SK-N-SH treated with all-trans-retinoic acid at 6 μM for 48 hours (cell line): ENCODE measurements around the gene CTIF.

ENCODE experiments used
- ATAC-seq: fragments of 200-7000 bp; cut with Tn5 transposase; 3 replicates; pipeline ENCODE4 v1.9.1; 2020; ENCODE audit warnings: mild to moderate bottlenecking, moderate library complexity
- BACH2 ChIP-seq: fragments of 250-450 bp; sonication (Bioruptor Pico); IDR thresholded peaks from 2 replicates; pipeline ENCODE4 v1.9.0; 2021; ENCODE audit warnings: mild to moderate bottlenecking, borderline replicate concordance
- CSDC2 ChIP-seq: fragments of 250-450 bp; sonication (Bioruptor Pico); IDR thresholded peaks from 2 replicates; pipeline ENCODE4 v1.5.0; 2020; ENCODE audit warnings: mild to moderate bottlenecking, moderate library complexity
- CSRNP3 ChIP-seq: fragments of 250-450 bp; sonication (Bioruptor Pico); IDR thresholded peaks from 2 replicates; pipeline ENCODE4 v1.5.1; 2021; ENCODE audit warnings: mild to moderate bottlenecking, moderate library complexity
- ESRRG ChIP-seq: fragments of 250-450 bp; sonication (Bioruptor Pico); IDR thresholded peaks from 2 replicates; pipeline ENCODE4 v1.6.1; 2021; ENCODE audit warnings: mild to moderate bottlenecking
- GLIS3 ChIP-seq: fragments of 250-450 bp; sonication (Bioruptor Pico); IDR thresholded peaks from 2 replicates; pipeline ENCODE4 v1.5.0; 2020; ENCODE audit warnings: mild to moderate bottlenecking, moderate library complexity
- ISL1 ChIP-seq: fragments of 250-450 bp; sonication (Bioruptor Pico); IDR thresholded peaks from 2 replicates; pipeline ENCODE4 v2.1.2; 2022; ENCODE audit warnings: mild to moderate bottlenecking, moderate library complexity
- OSR1 ChIP-seq: fragments of 250-450 bp; sonication (Bioruptor Pico); IDR thresholded peaks from 2 replicates; pipeline ENCODE4 v1.8.0; 2022; ENCODE audit warnings: moderate library complexity, mild to moderate bottlenecking, inconsistent platforms
- PPARA ChIP-seq: fragments of 250-450 bp; sonication (Bioruptor Pico); IDR thresholded peaks from 2 replicates; pipeline ENCODE4 v1.5.0; 2020; ENCODE audit warnings: mild to moderate bottlenecking, borderline replicate concordance
- SNAI2 ChIP-seq: fragments of 250-450 bp; sonication (Bioruptor Pico); IDR thresholded peaks from 2 replicates; pipeline ENCODE4 v1.5.0; 2020; ENCODE audit warnings: mild to moderate bottlenecking, moderate library complexity
- TCF4 ChIP-seq: fragments of 250-450 bp; sonication (Bioruptor Pico); IDR thresholded peaks from 2 replicates; pipeline ENCODE4 v1.8.0; 2021; ENCODE audit warnings: mild to moderate bottlenecking, moderate library complexity, borderline replicate concordance
- TOX ChIP-seq: fragments of 250-450 bp; sonication (Bioruptor Pico); IDR thresholded peaks from 2 replicates; pipeline ENCODE4 v1.8.0; 2021; ENCODE audit warnings: mild to moderate bottlenecking, moderate library complexity, borderline replicate concordance
- ZC3H10 ChIP-seq: fragments of 250-450 bp; sonication (Bioruptor Pico); IDR thresholded peaks from 2 replicates; pipeline ENCODE4 v1.5.1; 2021; ENCODE audit warnings: mild to moderate bottlenecking, moderate library complexity
- ZFP3 ChIP-seq: fragments of 250-450 bp; sonication (Bioruptor Pico); IDR thresholded peaks from 2 replicates; pipeline ENCODE4 v1.5.0; 2020; ENCODE audit warnings: mild to moderate bottlenecking, moderate library complexity
- ZNF565 ChIP-seq: fragments of 450-650 bp; formaldehyde crosslinking; conservative IDR thresholded peaks from 2 replicates; pipeline ENCODE4 v1.5.0; 2020; ENCODE audit warnings: low read depth, mild to moderate bottlenecking, moderate library complexity
- ZNF70 ChIP-seq: fragments of 450-650 bp; formaldehyde crosslinking; IDR thresholded peaks from 2 replicates; pipeline ENCODE4 v1.5.0; 2020; ENCODE audit warnings: mild to moderate bottlenecking, moderate library complexity
- ZNF8 ChIP-seq: fragments of 450-650 bp; formaldehyde crosslinking; IDR thresholded peaks from 2 replicates; pipeline ENCODE4 v1.5.0; 2020; ENCODE audit warnings: mild to moderate bottlenecking, moderate library complexity
- TF ChIP-seq, protein P1 (sequence below): fragments of 250-450 bp; sonication (Bioruptor Pico); IDR thresholded peaks from 2 replicates; pipeline ENCODE4 v1.8.0; 2020; ENCODE audit warnings: mild to moderate bottlenecking, moderate library complexity, borderline replicate concordance
- TF ChIP-seq, protein P2 (sequence below): fragments of 250-450 bp; sonication (Bioruptor Pico); IDR thresholded peaks from 2 replicates; pipeline ENCODE4 v1.5.1; 2020; ENCODE audit warnings: low read depth, mild to moderate bottlenecking, moderate library complexity
- TF ChIP-seq, protein P3 (sequence below): fragments of 250-450 bp; sonication (Bioruptor Pico); IDR thresholded peaks from 2 replicates; pipeline ENCODE4 v1.8.0; 2021; ENCODE audit warnings: low read depth, mild to moderate bottlenecking, moderate library complexity, borderline replicate concordance
- TF ChIP-seq, protein P4 (sequence below): fragments of 250-450 bp; sonication (Bioruptor Pico); IDR thresholded peaks from 2 replicates; pipeline ENCODE4 v1.5.0; 2020; ENCODE audit warnings: mild to moderate bottlenecking, moderate library complexity

The CTIF gene

GRCh38 chr18:48752478-48752877, 213.6 kb downstream of the CTIF start (continued):
- no peak for TF ChIP-seq ISL1 (CRISPR knock-in tag)
- no peak for TF ChIP-seq ZNF70
- TF ChIP-seq OSR1, result no peak
- no peak for TF ChIP-seq TOX (CRISPR knock-in tag)

GRCh38 chr18:48752928-48753327, 214.1 kb downstream of the CTIF start:
- no peak; the same call in 2 of the 3 replicates for ATAC-seq
- TF ChIP-seq, protein P1, sequence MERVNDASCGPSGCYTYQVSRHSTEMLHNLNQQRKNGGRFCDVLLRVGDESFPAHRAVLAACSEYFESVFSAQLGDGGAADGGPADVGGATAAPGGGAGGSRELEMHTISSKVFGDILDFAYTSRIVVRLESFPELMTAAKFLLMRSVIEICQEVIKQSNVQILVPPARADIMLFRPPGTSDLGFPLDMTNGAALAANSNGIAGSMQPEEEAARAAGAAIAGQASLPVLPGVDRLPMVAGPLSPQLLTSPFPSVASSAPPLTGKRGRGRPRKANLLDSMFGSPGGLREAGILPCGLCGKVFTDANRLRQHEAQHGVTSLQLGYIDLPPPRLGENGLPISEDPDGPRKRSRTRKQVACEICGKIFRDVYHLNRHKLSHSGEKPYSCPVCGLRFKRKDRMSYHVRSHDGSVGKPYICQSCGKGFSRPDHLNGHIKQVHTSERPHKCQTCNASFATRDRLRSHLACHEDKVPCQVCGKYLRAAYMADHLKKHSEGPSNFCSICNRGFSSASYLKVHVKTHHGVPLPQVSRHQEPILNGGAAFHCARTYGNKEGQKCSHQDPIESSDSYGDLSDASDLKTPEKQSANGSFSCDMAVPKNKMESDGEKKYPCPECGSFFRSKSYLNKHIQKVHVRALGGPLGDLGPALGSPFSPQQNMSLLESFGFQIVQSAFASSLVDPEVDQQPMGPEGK (CRISPR knock-in tag), result no peak
- TF ChIP-seq TOX (CRISPR knock-in tag) (no peak), OSR1 (no peak)

DNA sequence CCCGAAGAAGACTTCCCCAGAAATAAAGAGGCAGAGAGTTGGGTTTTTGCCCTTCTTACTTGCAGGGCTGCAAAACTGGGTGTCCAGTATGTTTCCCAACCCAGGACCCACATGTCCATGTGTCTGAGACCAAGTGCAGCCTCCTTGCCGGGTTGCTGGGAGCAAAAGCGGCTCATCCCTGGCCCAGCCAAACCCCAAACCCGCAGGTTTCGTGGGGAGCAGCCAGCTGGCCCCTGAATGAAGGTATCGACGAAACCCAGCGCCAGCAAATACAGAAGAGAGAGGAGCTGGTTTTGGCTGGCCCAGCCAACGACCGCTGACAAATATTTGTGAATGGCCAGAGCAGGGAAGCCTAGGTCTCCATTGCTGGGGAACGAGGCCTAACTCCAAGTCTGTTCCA, 214.9 kb downstream of the CTIF start:
- ATAC-seq, result no peak
- TF ChIP-seq CSDC2, result no peak
- no peak for TF ChIP-seq TCF4 (CRISPR knock-in tag)
- TF ChIP-seq PPARA (CRISPR knock-in tag), result no peak
- TF ChIP-seq CSRNP3 (CRISPR knock-in tag), result no peak
- TF ChIP-seq, protein P1 (CRISPR knock-in tag), result no peak
- no peak for TF ChIP-seq ESRRG (CRISPR knock-in tag)
- no peak for TF ChIP-seq ZNF70
- TF ChIP-seq, protein P2, sequence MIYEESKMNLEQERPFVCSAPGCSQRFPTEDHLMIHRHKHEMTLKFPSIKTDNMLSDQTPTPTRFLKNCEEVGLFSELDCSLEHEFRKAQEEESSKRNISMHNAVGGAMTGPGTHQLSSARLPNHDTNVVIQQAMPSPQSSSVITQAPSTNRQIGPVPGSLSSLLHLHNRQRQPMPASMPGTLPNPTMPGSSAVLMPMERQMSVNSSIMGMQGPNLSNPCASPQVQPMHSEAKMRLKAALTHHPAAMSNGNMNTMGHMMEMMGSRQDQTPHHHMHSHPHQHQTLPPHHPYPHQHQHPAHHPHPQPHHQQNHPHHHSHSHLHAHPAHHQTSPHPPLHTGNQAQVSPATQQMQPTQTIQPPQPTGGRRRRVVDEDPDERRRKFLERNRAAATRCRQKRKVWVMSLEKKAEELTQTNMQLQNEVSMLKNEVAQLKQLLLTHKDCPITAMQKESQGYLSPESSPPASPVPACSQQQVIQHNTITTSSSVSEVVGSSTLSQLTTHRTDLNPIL, result no peak

DNA sequence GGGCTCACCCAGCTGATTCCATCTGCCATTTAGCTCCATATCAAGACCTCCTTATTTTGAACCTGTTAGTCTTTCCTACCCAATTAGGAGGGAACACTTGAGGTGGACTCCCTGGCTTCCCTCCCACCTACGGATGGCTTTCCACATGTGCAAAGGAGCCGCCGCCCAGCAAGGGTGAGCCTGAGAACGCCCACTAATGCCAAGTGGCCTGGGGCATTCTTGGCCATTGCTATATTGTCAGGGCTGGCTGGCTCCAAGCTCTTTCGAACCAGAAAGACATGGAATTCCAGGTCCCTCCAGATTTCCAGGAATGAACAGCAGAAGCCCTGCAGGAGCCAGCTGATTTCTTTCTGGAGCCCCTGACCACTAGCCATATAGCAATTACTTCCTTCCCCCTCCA, 215.7 kb downstream of the CTIF start:
- ATAC-seq, result no peak

More for the DNA sequence above, 215.7 kb downstream of the CTIF start:
- TF ChIP-seq ZFP3 (no peak), GLIS3 (CRISPR knock-in tag) (no peak), PPARA (CRISPR knock-in tag) (no peak), TOX (CRISPR knock-in tag) (no peak), SNAI2 (CRISPR knock-in tag) (no peak), ZC3H10 (no peak), ZNF8 (CRISPR knock-in tag) (no peak), ZNF70 (no peak), ZNF565 (no peak), OSR1 (no peak), CSRNP3 (CRISPR knock-in tag) (no peak), BACH2 (CRISPR knock-in tag) (no peak), ESRRG (CRISPR knock-in tag) (no peak)
- TF ChIP-seq, protein P3, sequence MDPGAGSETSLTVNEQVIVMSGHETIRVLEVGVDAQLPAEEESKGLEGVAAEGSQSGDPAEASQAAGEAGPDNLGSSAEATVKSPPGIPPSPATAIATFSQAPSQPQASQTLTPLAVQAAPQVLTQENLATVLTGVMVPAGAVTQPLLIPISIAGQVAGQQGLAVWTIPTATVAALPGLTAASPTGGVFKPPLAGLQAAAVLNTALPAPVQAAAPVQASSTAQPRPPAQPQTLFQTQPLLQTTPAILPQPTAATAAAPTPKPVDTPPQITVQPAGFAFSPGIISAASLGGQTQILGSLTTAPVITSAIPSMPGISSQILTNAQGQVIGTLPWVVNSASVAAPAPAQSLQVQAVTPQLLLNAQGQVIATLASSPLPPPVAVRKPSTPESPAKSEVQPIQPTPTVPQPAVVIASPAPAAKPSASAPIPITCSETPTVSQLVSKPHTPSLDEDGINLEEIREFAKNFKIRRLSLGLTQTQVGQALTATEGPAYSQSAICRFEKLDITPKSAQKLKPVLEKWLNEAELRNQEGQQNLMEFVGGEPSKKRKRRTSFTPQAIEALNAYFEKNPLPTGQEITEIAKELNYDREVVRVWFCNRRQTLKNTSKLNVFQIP (CRISPR knock-in tag), result no peak
- TF ChIP-seq, protein P4, sequence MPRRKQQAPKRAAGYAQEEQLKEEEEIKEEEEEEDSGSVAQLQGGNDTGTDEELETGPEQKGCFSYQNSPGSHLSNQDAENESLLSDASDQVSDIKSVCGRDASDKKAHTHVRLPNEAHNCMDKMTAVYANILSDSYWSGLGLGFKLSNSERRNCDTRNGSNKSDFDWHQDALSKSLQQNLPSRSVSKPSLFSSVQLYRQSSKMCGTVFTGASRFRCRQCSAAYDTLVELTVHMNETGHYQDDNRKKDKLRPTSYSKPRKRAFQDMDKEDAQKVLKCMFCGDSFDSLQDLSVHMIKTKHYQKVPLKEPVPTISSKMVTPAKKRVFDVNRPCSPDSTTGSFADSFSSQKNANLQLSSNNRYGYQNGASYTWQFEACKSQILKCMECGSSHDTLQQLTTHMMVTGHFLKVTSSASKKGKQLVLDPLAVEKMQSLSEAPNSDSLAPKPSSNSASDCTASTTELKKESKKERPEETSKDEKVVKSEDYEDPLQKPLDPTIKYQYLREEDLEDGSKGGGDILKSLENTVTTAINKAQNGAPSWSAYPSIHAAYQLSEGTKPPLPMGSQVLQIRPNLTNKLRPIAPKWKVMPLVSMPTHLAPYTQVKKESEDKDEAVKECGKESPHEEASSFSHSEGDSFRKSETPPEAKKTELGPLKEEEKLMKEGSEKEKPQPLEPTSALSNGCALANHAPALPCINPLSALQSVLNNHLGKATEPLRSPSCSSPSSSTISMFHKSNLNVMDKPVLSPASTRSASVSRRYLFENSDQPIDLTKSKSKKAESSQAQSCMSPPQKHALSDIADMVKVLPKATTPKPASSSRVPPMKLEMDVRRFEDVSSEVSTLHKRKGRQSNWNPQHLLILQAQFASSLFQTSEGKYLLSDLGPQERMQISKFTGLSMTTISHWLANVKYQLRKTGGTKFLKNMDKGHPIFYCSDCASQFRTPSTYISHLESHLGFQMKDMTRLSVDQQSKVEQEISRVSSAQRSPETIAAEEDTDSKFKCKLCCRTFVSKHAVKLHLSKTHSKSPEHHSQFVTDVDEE (CRISPR knock-in tag), result no peak
